Limb (tissue), 2 donors: ENCODE measurements around the gene COL13A1.
A peak's percentile ranks its signal among the peaks of the same experiment; 100 is the strongest.

ENCODE experiments used
- DNase-seq, 2 donors: peaks; one replicate each; pipeline ENCODE4 v3.0.0-alpha.2; 2016; ENCODE audit errors: extremely low spot score in 2 of 2

The COL13A1 gene

DNA sequence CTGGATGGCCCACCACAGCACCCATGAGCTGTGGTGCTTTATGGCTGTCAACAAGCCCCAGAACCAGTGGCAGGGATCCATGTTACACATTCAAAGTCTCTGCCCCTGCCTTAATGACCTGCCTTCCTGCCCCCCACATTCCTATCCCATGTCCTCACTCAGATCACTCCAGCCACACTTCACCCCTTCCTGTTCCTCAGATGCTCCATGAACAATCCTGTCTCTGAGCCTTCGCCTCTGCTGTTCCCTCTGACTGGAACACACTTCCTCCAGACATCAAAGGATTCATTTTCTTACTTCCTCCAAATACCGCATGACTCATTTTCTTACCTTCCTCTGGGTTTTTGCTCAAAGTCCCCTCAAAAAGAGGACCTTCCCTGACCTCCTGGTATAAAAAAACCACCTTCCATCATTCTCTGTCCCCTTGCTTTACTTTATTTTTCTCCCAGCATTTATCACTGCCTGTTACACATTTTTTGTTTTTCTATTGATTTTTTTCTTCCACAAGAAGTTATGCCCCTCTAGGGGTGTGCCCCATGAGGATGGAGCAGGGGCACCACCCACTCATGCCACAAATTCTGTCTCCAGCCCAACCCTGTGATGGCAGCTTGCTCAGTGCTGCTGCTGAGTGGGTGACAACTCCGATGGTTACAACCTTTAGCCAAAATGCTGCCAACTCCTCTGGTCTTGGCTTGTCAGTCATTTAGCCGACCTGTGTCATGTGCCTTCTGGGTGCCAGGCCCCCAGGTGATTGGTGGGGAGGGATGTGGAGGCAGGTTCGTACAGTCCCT, 18.2 kb downstream of the COL13A1 start:
- DNase-seq, result no peak

DNA sequence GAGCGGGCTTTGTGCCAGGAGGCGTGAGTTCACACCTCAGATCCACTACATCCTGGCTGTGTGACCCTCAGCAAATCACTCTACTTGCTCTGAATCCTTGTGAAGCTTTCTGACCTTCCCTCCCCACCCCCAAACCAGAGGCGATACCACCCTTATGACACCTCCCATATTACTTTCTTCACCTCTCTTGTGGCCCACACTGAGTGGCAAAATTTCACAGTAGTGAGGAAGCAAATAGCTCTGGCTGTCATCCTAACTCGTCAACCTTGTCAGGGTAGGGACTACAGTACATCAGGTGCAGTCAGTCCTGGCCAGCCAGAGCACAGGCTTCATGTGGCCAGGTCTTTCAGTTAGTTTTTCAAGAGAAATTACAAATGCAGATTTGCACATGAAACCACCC, 19.1 kb downstream of the COL13A1 start:
- DNase-seq, result no peak

DNA sequence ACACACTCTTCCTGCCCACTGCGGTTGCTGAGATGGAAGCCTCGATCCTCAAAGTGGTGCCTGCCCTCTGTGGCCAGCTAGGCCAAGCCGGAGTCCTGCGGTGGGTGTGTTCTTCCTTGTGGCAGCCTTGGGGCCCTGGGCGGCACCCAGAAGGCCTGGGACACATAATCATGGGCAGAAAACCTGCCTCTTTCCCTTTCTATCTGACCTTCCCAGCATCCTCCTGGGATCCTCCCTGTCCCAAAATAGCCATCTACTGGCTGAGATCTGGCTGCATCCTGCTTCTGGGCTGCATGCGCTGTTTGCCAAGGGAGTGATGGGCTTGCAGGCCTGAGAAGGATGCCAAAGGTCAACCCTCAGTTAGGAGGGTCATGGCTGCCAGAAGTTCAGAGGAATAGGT, 23.9 kb downstream of the COL13A1 start:
- no peak for DNase-seq

DNA sequence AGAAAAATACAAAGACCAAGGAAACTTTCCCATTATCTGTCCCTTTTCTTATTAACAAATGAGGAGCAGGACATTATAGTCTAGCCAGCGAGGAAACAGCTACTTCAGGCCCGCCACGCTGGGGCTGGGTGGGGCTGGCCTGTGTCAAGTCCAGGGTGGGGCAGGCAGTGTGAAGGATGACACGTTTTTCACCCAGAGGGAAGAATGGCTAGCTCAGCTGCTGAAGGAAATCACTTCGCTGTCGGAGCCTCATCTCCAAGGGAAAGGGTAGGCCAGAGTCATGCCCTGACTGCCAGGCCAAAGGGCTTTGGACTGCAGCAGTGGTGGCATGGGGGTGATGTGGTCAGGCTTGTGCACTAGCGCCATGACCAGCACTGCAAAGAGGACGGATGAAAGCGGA, 24.4 kb downstream of the COL13A1 start:
- no peak for DNase-seq

DNA sequence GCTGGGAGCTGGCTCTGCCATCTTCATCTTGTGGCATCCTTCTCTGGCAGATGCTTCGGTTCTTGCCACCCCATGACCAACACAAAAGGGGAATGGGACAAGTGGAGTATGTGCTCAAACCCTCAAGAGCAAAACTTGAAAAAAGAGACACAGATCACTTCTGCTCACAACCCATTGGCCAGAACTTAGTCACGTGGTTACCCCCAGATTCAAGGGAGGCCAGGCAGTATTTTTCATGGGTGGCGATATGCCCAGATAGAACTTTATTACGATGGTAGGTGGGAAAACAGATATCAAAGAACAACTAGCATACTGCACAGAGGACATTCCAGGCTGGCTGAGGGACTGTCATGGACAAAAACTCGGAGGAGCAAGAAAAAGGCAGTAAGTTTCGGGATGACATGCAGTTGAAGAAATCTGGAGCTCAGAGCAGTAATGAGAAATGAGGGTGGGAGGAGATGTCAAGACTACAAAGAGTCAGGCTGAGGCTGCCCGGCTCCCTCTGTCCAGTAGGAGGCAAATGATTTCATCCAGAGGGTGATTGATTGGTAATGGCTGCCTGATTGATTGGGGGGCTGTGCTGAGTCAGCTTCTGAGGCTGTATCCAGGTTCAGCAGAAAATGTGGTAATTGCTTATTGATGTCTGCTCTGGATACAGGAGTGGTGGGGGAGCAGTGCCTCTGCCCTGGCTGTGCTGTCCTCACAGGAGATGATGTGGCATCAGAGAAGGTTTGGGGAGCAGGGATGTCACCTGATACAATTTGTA, 25.3 kb downstream of the COL13A1 start:
- DNase-seq, result no peak

DNA sequence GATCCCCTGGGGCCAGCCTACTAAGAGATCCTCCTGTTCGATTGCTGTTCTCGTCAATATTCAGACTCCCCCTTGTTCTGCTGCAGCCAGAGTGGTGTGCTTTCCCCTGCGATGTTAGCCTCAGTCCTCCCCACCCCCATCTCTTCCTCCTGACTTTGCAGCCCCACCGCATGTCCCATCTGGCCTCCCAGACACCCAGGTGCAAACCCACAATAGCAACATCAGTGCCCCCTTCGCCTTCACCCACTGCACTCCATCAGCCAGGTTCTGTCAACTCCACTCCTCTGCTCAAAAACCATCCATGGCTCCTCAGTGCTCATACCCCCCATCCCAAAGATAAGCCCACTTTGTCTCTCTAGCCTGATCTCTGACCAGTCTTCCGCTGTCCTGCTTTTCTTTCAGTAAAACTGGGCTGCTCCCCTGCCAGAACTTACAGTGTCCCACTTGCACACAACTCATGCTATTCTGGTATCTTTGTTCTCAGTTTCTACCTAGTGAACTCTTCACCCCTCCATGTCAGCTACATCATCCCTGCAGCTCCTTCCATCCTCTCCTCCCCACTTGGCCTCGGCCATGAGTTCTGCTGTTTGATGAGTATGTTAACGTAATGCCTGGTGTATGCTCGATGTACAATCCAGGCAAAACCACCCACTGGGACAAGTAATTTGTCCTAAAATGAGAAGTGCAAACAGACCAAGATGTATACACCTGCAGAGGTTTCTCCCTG, 26.6 kb downstream of the COL13A1 start:
- no peak for DNase-seq

DNA sequence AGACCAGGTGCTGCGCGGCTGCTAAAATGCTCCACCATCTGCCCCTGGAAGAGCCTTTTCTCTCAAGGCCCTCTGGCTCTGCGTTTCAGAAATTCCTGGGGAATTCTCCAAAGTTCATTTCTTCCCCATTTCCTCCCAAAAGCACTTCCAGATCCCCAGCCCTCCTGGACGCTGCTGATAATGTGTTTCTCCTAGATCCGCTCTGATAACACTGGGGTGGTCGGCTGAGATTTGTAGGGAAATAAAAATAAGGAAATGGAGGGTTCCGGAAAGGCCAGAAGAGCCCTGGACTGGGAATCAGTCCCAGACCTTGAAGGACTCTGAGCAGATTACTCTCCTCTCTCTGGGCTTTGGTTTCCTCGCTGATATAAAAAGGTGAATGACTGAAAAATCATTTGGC, 28.1 kb downstream of the COL13A1 start:
- DNase-seq, result no peak

DNA sequence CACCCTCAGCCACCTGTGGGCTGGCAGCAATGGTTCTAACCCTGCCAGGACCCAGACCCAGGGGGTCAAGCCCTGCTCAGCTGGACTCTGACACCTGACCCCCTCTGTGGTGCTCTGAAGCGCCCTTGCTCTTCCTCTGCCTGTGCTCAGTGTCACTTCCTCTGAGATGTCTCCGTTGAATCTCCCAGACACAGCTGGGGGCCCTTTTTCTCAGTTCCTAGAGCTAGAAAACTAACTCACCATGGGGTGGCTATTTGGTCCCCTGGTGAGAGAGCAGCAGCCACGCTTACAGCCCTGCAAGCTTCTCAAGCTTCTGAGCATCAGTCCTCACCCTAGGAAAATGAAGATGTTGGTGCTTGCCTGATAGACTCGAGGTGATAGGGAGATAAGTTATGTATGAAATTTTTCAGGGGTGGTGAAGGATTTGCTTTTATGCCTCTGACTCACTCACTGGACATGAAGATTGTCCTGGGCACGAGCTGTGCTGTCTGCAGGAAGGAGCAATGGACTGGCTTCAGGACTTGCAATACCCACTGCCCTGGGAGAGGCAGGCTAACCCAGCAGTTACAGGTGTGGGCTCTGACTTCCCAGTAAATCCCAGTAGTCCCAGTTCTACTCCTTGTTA, 29.6 kb downstream of the COL13A1 start:
- DNase-seq, result no peak

DNA sequence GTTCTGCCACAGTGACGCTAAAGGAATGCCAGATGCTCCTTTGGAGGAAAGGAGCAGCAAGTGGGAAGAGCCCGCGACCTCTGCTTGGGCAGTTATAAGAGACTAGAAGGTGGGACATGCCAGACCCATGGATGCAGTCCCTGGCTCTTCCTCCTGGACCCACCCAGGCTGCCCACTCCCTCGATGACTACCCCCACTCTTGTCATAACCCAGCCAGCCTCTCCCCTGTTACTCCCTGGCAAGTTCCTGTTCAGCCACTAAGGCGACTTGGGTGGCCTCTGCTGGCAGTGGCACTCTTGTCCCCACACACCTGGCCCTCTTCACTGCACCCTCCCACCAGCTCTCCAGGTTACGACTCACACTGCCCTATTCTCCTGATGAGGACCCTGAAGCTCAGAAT, 33.5 kb downstream of the COL13A1 start:
- DNase-seq, result no peak

DNA sequence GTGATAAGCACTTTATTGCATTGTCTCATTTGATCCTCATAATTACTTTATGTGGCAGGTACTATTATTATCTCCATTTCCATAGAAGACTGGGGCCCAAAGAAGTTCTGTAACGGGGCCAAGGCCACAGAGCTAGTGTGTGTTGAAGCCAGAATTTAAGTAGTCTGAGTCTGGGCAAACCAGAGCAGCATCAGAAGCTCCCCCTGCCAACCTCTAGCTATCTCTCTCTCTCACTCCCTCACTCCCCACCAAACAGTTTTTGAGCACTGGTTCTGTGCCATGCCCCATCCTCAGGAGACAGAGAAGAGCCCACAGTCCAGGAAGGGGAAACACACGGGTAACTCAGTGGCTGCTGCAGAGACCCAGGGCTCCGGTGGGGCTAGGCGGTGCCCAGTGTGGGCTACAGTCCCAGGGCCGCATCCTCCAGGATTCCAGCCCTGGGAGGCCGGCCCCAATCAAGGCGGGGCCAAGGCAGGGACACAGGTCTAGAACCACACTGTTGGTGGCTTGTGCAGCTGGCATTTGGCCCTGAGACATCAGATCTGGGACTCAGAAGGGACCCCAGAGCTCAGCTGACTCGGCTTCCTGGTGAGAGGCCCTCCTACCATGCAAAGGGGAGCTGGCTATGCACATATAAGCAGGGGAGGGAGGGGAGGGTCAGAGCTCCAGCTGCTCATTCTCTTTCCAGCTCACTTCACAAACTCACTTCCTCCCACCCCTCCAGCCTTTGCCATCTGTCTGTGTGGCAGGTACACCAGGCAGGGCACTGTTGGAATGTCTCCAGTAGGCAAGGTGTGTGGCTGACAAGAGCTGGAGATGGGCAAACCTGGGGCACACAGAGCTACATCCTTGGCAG, 34.4 kb downstream of the COL13A1 start:
- peak; percentile 50 to 54 for DNase-seq

DNA sequence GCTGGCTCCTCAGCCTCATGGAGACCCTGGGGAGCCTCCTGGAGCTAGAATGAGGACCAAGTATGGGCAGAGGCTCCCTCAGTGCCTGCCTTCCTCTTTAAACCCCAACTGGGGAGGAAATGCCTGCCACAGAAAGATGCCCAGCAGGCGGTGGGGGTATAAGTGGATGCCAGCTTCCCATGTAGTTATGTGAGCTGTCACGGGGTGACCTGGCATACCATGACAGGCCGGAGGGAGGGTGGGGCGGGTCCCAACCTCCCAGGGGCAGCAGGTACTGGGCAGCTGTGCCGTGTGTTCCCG, 35.0 kb downstream of the COL13A1 start:
- DNase-seq, result no peak

DNA sequence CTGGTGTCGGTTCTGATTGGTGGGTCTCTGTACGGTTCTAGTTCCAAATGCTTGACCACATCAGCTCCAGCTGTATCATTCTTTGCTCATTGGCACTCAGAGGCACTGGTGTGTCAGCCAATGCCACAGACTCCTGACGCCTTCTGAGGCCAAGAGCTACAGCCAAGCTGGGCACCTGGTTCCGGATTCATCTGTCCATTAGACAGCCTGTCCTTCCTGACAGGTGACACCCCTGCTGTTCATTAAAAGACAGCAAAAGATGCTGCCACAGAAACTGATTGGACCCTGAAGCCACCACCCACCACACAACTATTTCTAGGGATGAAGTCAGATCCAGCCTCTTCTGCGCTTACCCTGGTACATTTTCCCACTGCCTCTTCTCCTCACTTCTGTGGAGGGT, 35.6 kb downstream of the COL13A1 start:
- no peak for DNase-seq

DNA sequence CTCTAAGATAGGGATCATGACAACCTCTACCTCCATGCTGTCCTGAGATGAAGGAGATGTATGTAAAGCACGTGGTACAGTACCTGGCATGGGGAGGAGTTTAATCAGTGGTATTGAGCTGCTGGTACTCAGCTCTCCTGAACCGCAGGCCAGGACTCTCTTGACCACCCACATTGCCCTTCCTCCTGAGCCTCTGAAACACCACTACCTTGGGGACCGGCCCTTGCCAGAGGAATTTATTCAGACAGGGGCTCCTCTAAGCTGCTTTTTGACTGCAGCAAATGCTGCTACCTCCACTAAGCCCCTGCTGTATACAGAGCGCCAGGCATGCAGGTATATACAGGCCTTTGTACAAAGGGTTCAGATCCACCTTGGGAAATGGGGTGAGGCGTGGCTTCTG, 36.7 kb downstream of the COL13A1 start:
- DNase-seq, result no peak

DNA sequence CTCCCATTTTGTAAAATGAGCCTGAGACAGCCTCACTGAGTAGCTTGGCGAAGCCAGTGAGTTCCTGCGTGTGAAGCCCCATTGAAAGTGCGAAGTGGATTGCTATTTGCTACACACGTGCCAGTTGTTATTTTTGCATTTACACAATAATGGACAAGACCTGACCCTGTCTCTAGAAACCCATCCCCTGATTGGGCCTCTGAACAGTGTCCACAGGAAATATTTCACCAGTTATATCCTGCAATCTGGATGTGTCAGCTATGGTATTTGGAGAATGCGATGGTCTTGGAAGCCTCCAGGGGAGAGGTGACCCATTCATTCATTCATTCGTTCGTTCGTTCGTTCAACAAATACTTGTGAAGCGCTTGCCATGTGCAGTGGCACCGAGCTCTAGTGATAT, 37.1 kb downstream of the COL13A1 start:
- no peak for DNase-seq

DNA sequence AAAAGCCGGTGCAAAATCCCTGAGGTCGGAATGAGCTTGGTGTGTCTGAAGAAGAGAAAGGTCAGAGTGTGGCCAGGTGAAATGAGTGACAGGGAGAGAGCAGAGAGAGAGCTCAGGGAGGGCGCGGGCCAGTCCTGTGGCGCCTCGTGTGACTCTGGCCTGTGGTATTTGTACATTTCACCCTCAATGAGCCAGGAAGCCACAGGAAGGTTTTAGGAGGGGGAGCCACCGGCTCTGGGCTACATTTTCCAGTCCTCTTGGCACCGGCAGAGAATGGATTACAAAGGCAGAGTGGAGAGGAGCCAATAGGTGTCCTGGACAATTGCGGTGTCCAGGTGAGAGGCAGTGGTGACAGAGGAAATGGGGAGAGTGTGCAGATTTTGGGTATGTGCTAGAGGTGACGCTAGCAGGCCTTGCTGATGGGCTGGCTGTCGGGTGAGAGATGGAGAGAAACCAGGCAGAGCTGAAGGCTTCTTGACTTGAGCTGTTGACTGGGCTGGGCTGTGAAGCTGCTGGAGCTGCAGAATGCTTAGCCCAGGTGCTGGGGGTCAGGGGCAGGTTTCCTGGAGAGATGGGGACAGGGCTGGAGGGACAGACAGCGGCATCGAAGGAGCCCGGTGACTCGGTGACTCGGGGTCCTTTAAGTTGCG, 38.1 kb downstream of the COL13A1 start:
- DNase-seq, result no peak

DNA sequence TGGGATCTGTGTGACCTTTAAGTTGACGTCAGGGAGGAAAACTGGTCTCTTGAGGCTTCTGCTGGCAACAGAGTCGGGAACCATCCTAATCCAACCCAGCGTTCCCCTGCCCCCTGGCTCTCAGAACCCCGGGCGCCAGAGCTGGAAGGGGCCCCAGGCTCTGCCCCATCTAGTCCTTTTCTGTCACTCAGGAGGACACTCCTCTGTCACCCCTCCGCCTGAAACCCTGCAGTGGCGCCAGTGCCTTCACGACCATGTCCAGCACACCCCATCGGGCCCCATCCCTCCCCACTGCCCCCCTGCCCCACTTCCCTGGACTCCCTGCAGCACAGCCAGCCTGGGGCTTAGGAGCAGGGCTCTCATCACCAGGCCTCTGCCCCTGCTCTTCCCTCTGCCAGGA, 39.1 kb downstream of the COL13A1 start:
- DNase-seq, result no peak

DNA sequence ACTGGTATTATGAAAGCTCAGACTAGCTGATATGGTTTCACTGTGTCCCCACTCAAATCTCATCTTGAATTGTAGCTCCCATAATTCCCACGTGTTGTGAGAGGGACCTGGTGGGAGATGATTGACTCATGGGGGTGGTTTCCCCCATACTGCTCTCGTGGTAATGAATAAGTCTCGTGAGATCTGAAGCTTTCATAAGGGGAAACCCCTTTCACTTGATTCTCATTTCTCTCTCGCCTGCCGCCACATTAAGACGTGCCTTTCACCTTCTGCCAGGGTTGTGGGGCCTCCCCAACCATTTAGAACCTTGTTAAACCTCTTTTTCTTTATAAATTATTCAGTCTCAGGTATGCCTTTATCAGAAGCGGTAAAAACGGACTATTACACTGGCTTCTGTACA, 40.3 kb downstream of the COL13A1 start:
- no peak for DNase-seq

DNA sequence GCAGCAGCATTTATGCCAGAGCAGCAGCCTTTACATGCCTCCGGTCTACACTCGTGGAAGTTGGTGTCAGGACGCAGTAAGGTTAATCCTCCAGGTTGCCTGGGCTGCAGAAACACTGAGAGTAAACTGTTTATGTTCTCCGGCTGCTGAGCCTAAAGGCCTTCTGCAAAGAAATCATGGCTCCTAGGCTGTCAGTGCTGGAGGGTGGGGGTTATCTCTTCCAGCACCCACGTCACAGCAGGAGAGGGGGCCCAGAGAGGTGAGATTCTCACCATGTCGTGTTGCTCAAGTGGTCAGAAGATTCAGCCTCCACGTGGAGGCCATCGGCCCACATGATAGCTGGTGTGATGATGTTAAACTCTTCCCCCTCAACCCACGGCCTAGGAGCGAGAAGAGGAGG, 41.2 kb downstream of the COL13A1 start:
- no peak for DNase-seq

DNA sequence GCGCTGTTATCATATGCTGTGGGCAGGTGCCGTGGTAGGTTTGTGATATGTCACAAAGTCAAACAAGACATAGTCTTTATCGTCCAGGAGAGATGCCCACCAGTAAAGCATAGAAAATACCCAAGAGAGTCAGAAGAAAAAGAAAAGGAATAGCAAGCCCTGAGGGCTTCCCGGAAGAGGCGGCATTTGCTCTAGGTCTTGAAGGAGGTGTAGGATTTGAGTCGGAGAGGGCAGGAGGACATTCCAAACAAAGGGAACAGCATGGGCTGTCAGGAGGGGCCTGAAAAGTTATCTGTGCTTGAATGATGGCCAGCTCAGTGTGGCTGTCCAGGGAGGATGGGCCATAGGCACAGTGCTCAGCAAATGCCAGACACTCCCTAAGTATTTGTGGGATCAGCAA, 42.2 kb downstream of the COL13A1 start:
- DNase-seq, result no peak

DNA sequence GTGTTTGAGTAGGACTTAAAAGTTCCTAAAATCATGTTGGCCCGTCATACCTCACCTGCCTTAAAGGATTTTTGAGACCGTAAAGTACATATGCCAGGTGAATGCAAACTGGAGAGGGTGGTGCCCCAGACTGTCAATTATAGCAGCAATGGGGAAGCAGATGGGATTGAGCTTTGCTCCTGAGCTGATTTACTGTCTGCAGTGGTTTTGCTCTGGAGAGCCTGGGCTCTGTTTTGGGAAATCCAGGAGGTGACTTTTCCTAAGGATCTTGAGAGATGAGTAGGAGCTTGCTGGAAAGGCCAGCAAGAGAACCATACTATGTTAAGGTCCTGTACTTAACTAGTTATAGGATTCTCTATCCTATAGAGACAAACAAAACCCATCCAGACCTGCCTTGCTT, 43.0 kb downstream of the COL13A1 start:
- no peak for DNase-seq
